ENCODE results near the gene BCL6. TPM values are rescaled to one million over a fixed set of nuclear protein-coding genes. Genes with fewer than 3 reads are reported as not detected.

Gene BCL6
- total and polyA plus RNA-seq, 9 of the 15 experiments (the other 6 are each of a cell fraction or from before 2014, with no cell fraction given), result 0.08 to 3.5 (median 1.6) TPM

DNA sequence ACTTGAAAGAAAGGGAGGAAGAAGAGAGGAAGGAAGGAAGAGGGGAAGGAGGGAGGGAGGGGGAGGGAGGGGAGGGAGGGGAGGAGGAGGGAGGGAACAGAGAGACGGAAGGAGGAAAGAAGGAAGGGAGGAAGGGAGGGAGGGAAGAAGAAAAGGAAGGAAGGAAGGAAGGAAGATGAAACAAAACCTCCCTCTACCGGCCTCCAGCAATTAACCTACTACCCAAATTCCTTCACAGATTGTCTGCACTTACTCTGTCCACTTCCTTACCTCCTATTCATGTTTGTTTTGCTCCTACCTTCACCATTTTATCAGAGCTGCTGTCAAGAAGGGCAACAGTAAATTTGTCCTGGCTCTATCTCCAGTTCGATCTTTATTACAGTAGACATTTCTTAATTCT, 44.6 kb upstream of the BCL6 start (continued):
- TF ChIP-seq CC2D1A (IDR thresholded peaks at IDR 0.05) (no peak), MEIS2 (IDR thresholded peaks at IDR 0.05; ENCODE audit: partially characterized antibody) (no peak), ZNF316 (IDR thresholded peaks at IDR 0.05) (no peak), BRCA1 (IDR thresholded peaks at IDR 0.05) (no peak), BRCA1 (CRISPR knock-in tag; IDR thresholded peaks at IDR 0.05) (no peak), FOXJ3 (CRISPR knock-in tag; IDR thresholded peaks at IDR 0.05) (no peak)

DNA sequence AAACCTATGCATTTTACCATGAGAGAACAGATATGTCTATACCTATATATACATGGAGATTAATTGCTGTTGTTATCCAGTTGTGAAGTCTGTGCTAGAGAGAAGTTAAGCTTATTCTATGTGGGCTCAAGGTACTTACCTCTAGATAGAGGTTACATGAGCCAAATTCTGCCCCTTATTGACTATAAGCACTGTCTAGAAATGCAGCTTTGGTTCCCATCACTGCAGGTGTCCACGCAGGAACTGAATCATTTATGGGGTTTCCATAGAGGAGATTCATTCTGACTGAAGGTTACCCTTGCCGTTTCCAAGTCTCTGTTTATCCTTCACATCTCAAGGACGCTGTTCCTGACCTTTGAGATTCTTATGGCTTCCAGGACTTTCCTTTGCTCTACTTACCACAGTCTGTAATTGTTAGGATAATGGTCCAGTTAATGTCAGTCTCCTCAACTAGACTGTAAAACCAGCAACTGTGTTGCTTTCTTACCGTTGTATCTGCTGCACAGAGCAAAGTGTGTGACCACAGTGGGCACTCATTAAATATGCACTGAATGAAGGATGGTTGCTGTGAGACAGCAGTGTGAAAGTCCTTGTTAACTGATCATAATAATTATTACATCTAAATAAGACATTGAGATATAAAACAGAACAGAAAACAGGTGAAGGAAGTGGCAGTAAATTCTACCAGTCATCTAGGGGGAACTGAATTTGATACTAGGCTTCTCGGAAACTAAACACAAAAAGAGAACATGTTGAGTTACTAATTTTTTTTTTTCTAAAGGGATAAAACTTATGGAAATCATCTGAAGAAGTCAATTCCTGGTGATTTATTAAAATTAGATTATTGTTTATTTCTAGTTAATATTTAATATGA, 44.0 kb upstream of the BCL6 start:
- FAIRE-seq (no peak), DNase-seq (ENCODE audit: extremely low read depth in 1 of 4, low spot score in 3 of 4) (no peak), ATAC-seq (no peak)
- BruUV-seq (replicated peaks), result no TSS peak
- Histone ChIP-seq H3K9me3 (replicated peaks; ENCODE audit: control insufficient read depth, insufficient read depth, low read depth, low read length) (no peaks in the 10 kb centered on the region), H3K9me1 (ENCODE audit: control insufficient read depth, insufficient read depth, low read length) (no peaks in the 10 kb centered on the region), H3K4me2 (ENCODE audit: insufficient read depth, low read length) (no peak overlapping the region), H3K27ac (ENCODE audit: extremely low read depth, low read depth, low read length) (no peak overlapping the region), H2AFZ (ENCODE audit: low read depth, low read length) (no peak overlapping the region), H3K36me3 (ENCODE audit: control insufficient read depth, insufficient read depth, low read length) (no peaks in the 10 kb centered on the region), H3K9ac (ENCODE audit: insufficient read depth in 1 of 2, low read depth in 2 of 2, low read length in 2 of 2) (no peak overlapping the region), H3K4me1 (replicated peaks in 1 of 2; ENCODE audit: control insufficient read depth in 2 of 2, insufficient read depth in 2 of 2, low read length in 2 of 2) (no peaks in the 10 kb centered on the region), H4K20me1 (replicated peaks; ENCODE audit: control insufficient read depth, insufficient read depth, low read length) (no peaks in the 10 kb centered on the region), H3K79me2 (ENCODE audit: control insufficient read depth, insufficient read depth, low read length) (no peaks in the 10 kb centered on the region), H3K27me3 (ENCODE audit: control insufficient read depth in 2 of 2, insufficient read depth in 2 of 2, low read length in 2 of 2) (peaks cover 0 to 17% of the 10 kb centered on the region in 2 experiments; a peak in 3 of 5 replicates), H3K4me3 (no peak overlapping the region)
- ChIA-PET POLR2A (interaction anchor here (0.6 kb wide), 1 partner anchor 10 kb away, joined by 4 read pairs; no protein-coding TSS in a partner anchor), CTCF (ENCODE audit: low intra/inter-chr PET ratio) (no interaction called here)
- under 1% methylated on average over 5 of the region's 5 CpGs for WGBS (ENCODE audit: insufficient coverage, low coverage, missing lambda C conversion rate)
- intact Hi-C loops (cut with micrococcal nuclease) (no loop called here), in situ Hi-C loops (cut with MboI) (no loop called here)
- TF ChIP-seq CTBP1 (IDR thresholded peaks at IDR 0.05; ENCODE audit: borderline replicate concordance), result no peak
- no peak for TF ChIP-seq ZNF134 (CRISPR knock-in tag; conservative IDR thresholded peaks at IDR 0.05)
- TF ChIP-seq ZBTB1 (CRISPR knock-in tag; IDR thresholded peaks at IDR 0.05; ENCODE audit: borderline replicate concordance, low read depth), result no peak
- no peak for TF ChIP-seq ETV6 (IDR thresholded peaks at IDR 0.05; ENCODE audit: borderline replicate concordance in 1 of 2, low read depth in 2 of 2, low read length in 1 of 2)
- no peak for TF ChIP-seq ETV6 (CRISPR knock-in tag; IDR thresholded peaks at IDR 0.05; ENCODE audit: borderline replicate concordance)
- TF ChIP-seq, protein P1, sequence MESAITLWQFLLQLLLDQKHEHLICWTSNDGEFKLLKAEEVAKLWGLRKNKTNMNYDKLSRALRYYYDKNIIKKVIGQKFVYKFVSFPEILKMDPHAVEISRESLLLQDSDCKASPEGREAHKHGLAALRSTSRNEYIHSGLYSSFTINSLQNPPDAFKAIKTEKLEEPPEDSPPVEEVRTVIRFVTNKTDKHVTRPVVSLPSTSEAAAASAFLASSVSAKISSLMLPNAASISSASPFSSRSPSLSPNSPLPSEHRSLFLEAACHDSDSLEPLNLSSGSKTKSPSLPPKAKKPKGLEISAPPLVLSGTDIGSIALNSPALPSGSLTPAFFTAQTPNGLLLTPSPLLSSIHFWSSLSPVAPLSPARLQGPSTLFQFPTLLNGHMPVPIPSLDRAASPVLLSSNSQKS (CRISPR knock-in tag; IDR thresholded peaks at IDR 0.05), result no peak
- TF ChIP-seq POLR2G (IDR thresholded peaks at IDR 0.05; ENCODE audit: low read depth, low read length), result no peak
